K562 (cell line): ENCODE data around the gene KISS1. TPM values are rescaled to one million over a fixed set of nuclear protein-coding genes. Genes with fewer than 3 reads are reported as not detected.

ENCODE experiments used
- ATF7 ChIP-seq: fragments of 450-650 bp; IDR thresholded peaks from 2 replicates; pipeline ENCODE4 v1.7.1; 2014; ENCODE audit warnings: mild to moderate bottlenecking, moderate library complexity
- CEBPG ChIP-seq, 3 experiments: fragments of 200-800 bp in 1 of 3; sonication (Bioruptor generic) in 1 of 3; sonication (generic) in 1 of 3; formaldehyde crosslinking in 1 of 3; IDR thresholded peaks in 2 of 3; conservative IDR thresholded peaks in 1 of 3; 2 replicates each; pipeline versions ENCODE4 v1.6.1 to v1.8.0; 2016 to 2022; ENCODE audit warnings: missing compliant biosample characterization in 2 of 3, missing genetic modification characterization in 2 of 3, mild to moderate bottlenecking in 1 of 3, missing genetic modification reagents in 1 of 3
- ESRRA ChIP-seq: fragments of 450-650 bp; IDR thresholded peaks from 2 replicates; pipeline ENCODE4 v1.6.1; 2014; ENCODE audit warnings: low read depth, mild to moderate bottlenecking, moderate library complexity, borderline replicate concordance
- ETV6 ChIP-seq, 3 experiments: fragments of 150-350 bp in 1 of 3; sonication (generic) in 1 of 3; formaldehyde crosslinking in 1 of 3; IDR thresholded peaks; 2 replicates each; pipeline versions ENCODE4 v1.6.1 to v1.8.0; 2014 to 2022; ENCODE audit warnings: borderline replicate concordance in 2 of 3, low read depth in 2 of 3, antibody characterized with exemption in 1 of 3, low read length in 1 of 3, mild to moderate bottlenecking in 1 of 3, missing genetic modification reagents in 1 of 3
- GABPB1 ChIP-seq: sonication (generic); formaldehyde crosslinking; IDR thresholded peaks from 2 replicates; pipeline ENCODE4 v1.8.0; 2022; ENCODE audit warnings: mild to moderate bottlenecking, missing genetic modification reagents
- IFI16 ChIP-seq: fragments of 250-450 bp; sonication (Bioruptor Pico); IDR thresholded peaks from 2 replicates; pipeline ENCODE4 v2.1.2; 2022; ENCODE audit warnings: mild to moderate bottlenecking, inconsistent platforms
- JUND ChIP-seq, 2 experiments: IDR thresholded peaks; 2 replicates in 1 of 2; 3 replicates in 1 of 2; pipeline ENCODE4 v1.6.1; 2011; ENCODE audit warnings: borderline replicate concordance in 2 of 2, low read depth in 2 of 2, low read length in 2 of 2, improper control_type of control experiment in 1 of 2, missing biosample characterization in 1 of 2, missing genetic modification characterization in 1 of 2, missing genetic modification reagents in 1 of 2
- KDM1A ChIP-seq, 2 experiments: fragments of 450-650 bp; IDR thresholded peaks; 2 replicates each; pipeline ENCODE4 v1.6.1; 2016; ENCODE audit warnings: mild to moderate bottlenecking in 2 of 2
- MYNN ChIP-seq, 2 experiments: sonication (generic); formaldehyde crosslinking in 1 of 2; IDR thresholded peaks; 2 replicates each; pipeline versions ENCODE4 v1.5.0 to v1.6.1; 2016 to 2020; ENCODE audit warnings: antibody characterized with exemption in 1 of 2, missing genetic modification reagents in 1 of 2
- NR2C2 ChIP-seq, 2 experiments: fragments of 200-800 bp in 1 of 2; sonication (Bioruptor generic) in 1 of 2; sonication (generic) in 1 of 2; formaldehyde crosslinking in 1 of 2; IDR thresholded peaks; 2 replicates each; pipeline versions ENCODE4 v1.6.1 to v1.8.0; 2016 to 2022; ENCODE audit warnings: mild to moderate bottlenecking in 1 of 2, missing compliant biosample characterization in 1 of 2, missing genetic modification characterization in 1 of 2, missing genetic modification reagents in 1 of 2
- PKNOX1 ChIP-seq: fragments of 450-650 bp; IDR thresholded peaks from 2 replicates; pipeline ENCODE4 v1.6.1; 2016
- PTRF ChIP-seq: fragments of 450-650 bp; IDR thresholded peaks from 2 replicates; pipeline ENCODE4 v1.6.1; 2016; ENCODE audit warnings: mild to moderate bottlenecking, missing genetic modification characterization, missing compliant biosample characterization
- SP2 ChIP-seq: IDR thresholded peaks from 2 replicates; pipeline ENCODE4 v1.6.1; 2011; ENCODE audit warnings: mild to moderate bottlenecking, low read depth, low read length, moderate library complexity; ENCODE audit not compliant: poor library complexity, severe bottlenecking; ENCODE audit errors: extremely low read depth
- TCF3 ChIP-seq: sonication (generic); formaldehyde crosslinking; IDR thresholded peaks from 2 replicates; pipeline ENCODE4 v1.4.0; 2020; ENCODE audit warnings: mild to moderate bottlenecking, missing genetic modification reagents
- TEAD4 ChIP-seq, 2 experiments: sonication (generic) in 1 of 2; formaldehyde crosslinking in 1 of 2; IDR thresholded peaks; 2 replicates each; pipeline versions ENCODE4 v1.6.1 to v1.8.0; 2012 to 2022; ENCODE audit warnings: borderline replicate concordance in 1 of 2, inconsistent platforms in 1 of 2, low read length in 1 of 2, mild to moderate bottlenecking in 1 of 2, missing genetic modification reagents in 1 of 2
- polyA plus RNA-seq, 8 experiments: library from polyadenylated mRNA; depleted of rRNA in 4 of 8; stranded (reverse) in 5 of 8; unstranded in 3 of 8; fragments of >200 nt; fragmentation: Nextera tagmentation in 2 of 8; fragmentation: Illumina TruSeq in 1 of 8; extraction: Ambion mirVana in 2 of 8; extraction: Trizol in 1 of 8; gene quantifications; 2 replicates each; pipeline versions ENCODE4 v1.2.1 to v1.2.3, GENCODE V29; 2011 to 2014; ENCODE audit warnings: inconsistent platforms in 1 of 8, missing spikeins in 1 of 8
- total RNA-seq, 7 experiments: library from RNA; depleted of rRNA in 6 of 7; stranded (reverse); fragments of >200 nt in 6 of 7; fragmentation: Illumina TruSeq in 2 of 7; extraction: Trizol in 2 of 7; gene quantifications; 2 replicates each; pipeline versions ENCODE4 v1.2.1 to v1.2.3, GENCODE V29; 2011 to 2021; ENCODE audit warnings: low replicate concordance in 1 of 7
- TF ChIP-seq, protein P1 (sequence below): fragments of 250-450 bp; sonication (Bioruptor Pico); IDR thresholded peaks from 2 replicates; pipeline ENCODE4 v1.8.0; 2022; ENCODE audit warnings: moderate library complexity, mild to moderate bottlenecking, inconsistent platforms
- TF ChIP-seq, protein P2 (sequence below): conservative IDR thresholded peaks from 2 replicates; pipeline ENCODE4 v1.6.1; 2011; ENCODE audit warnings: low read depth, mild to moderate bottlenecking, low read length; ENCODE audit not compliant: control insufficient read depth

KISS1 gene
- total and polyA plus RNA-seq, 9 of the 15 experiments (the other 6 are each of a cell fraction or from before 2014, with no cell fraction given): 0.31 TPM; not detected in 8

DNA sequence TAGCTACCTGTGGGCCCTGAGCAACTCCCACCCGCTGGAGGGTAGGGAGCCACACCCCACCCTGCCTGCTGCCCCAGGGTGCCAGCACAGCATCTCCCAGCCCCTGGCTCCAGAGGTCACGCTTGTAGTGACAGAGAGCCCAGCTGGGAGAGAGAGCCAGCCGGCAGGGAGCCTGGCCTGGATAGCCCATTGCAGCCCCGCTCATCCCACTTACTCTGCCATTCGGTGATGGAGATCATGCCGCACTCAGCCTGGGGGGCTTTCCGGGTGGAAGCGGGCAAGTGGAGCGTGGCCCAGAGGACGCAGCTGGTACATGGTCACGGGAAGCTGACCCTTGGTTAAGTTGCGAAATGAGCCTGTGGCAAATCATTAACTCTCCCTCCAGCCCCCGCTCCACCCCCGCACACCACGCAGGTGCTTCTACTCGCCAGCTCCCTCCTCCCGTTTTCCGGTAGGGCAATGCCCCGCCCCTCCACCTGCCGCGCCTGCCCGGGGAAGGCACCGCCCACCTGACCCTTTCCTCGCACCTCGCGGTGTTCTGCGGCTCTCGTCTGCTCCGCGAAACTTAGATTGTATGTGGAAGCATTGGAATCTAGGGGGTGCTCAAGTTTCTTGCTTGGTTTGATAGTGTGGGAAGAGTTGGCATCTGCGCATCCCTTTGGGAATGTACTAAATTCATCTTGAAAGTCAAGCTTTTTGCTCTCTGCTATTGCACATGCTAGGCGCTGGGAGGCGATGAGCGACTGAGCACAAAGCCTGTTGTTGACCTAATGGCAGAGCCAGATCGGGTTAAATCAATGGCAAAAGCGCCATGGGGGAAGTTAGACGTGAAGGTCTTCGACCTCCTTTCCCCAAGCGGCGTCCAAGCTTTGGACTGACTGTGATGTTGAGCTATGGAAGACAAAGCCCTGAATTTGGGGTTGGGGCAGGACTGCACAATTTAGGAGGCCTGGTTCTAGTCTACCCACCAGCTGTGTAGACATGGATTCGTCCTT lies 17.7 kb upstream of the KISS1 start, which contains the start of gene GOLT1A (continued):
- TF ChIP-seq PKNOX1 (no peak), KDM1A (IDR thresholded peaks at IDR 0.05) (peak in 1 of 2 experiments; percentile 53; a peak in 2 of 4 replicates), MYNN (IDR thresholded peaks at IDR 0.05) (no peak), MYNN (CRISPR knock-in tag; IDR thresholded peaks at IDR 0.05) (no peak), TCF3 (peak; percentile 9; the same call in 1 of the 2 replicates), TEAD4 (IDR thresholded peaks at IDR 0.05; ENCODE audit: low read length) (0 out of 2 replicates have a peak, but pooled peaks have one; percentile 24), TEAD4 (CRISPR knock-in tag; IDR thresholded peaks at IDR 0.05; ENCODE audit: borderline replicate concordance) (no peak), ATF7 (0 out of 2 replicates have a peak, but pooled peaks have one; percentile 27), CEBPG (CRISPR knock-in tag; IDR thresholded peaks at IDR 0.05) (no peak), CEBPG (tag; conservative IDR thresholded peaks at IDR 0.05 in 1 of 2, IDR thresholded peaks at IDR 0.05 in 1 of 2) (peak in 1 of 2 experiments; percentile 63; a peak in 3 of 4 replicates), GABPB1 (CRISPR knock-in tag) (peak; percentile 55), ETV6 (IDR thresholded peaks at IDR 0.05; ENCODE audit: borderline replicate concordance in 1 of 2, low read depth in 2 of 2, low read length in 1 of 2) (no peak), ETV6 (CRISPR knock-in tag; IDR thresholded peaks at IDR 0.05; ENCODE audit: borderline replicate concordance) (0 out of 2 replicates have a peak, but pooled peaks have one; percentile 22), JUND (IDR thresholded peaks at IDR 0.05; ENCODE audit: borderline replicate concordance, low read depth, low read length) (0 out of 2 replicates have a peak, but pooled peaks have one; percentile 13), JUND (tag; IDR thresholded peaks at IDR 0.05; ENCODE audit: borderline replicate concordance, low read depth, low read length) (no peak), IFI16 (CRISPR knock-in tag) (no peak), ESRRA (peak; percentile 15; the same call in 1 of the 2 replicates), NR2C2 (CRISPR knock-in tag; IDR thresholded peaks at IDR 0.05) (0 out of 2 replicates have a peak, but pooled peaks have one; percentile 35), NR2C2 (tag; IDR thresholded peaks at IDR 0.05) (peak; percentile 40; the same call in 1 of the 2 replicates), PTRF (tag) (no peak), SP2 (no peak)
- TF ChIP-seq, protein P1, sequence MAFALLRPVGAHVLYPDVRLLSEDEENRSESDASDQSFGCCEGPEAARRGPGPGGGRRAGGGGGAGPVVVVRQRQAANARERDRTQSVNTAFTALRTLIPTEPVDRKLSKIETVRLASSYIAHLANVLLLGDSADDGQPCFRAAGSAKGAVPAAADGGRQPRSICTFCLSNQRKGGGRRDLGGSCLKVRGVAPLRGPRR: no peak
- TF ChIP-seq, protein P2, sequence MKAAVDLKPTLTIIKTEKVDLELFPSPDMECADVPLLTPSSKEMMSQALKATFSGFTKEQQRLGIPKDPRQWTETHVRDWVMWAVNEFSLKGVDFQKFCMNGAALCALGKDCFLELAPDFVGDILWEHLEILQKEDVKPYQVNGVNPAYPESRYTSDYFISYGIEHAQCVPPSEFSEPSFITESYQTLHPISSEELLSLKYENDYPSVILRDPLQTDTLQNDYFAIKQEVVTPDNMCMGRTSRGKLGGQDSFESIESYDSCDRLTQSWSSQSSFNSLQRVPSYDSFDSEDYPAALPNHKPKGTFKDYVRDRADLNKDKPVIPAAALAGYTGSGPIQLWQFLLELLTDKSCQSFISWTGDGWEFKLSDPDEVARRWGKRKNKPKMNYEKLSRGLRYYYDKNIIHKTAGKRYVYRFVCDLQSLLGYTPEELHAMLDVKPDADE: no peak
